Inferior parietal cortex (tissue), 1 donor: ENCODE measurements around the gene MARK2.

Source experiments
- DNase-seq: peaks from one replicate; pipeline ENCODE4 v3.0.0-alpha.2; 2016; ENCODE audit errors: extremely low spot score

Gene MARK2

DNA sequence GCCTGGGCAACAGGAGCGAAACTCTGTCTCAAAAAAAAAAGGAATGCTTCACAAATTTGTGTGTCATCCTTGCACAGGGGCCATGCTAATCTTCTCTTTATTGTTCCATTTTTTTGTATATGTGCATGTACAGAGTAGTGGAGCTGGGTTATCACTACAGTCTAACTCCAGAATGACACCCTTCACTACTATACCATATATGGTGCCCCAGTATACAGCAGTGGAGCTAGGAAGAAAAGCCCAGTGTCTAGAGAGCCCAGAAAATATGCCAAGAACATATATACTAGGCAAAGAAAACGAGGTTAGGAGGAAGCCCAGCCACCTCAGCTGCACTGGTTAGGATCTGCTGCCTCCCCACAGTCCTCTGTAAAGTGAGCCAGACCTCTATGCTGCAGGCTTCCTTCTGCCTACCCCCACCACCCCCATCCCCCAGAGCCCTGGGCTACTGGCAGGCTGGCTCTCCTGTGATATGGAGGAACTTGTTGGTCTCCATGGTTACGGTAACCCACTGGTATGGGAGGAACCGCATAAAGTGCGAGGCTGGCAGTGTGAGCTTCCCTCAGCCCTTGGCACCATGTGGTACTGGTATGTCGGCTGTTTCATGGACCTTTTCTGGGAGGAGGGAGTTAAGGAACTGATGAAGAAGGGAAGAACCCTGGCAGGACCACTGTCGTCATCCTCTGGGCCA, 43.8 kb downstream of the MARK2 start:
- no peak for DNase-seq

DNA sequence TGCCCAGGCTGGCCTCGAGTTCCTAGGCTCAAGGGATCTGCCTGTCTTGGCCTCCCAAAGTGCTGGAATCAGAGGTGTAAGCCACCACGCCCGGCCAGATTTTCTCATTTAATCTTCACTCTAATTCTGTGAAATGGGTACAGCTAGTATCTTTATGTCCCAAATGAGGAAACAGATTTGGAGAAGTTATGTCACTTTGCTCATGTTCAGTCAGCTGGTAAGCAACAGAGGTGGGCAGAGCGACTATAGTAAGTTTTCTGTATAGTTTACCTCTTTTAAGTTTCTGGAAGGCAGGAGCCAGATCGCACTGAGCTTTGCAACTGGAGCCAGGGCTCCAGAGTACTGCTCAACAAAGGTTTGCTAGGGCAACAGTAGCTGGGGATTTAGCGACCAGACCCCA, 44.9 kb downstream of the MARK2 start:
- DNase-seq, result no peak

DNA sequence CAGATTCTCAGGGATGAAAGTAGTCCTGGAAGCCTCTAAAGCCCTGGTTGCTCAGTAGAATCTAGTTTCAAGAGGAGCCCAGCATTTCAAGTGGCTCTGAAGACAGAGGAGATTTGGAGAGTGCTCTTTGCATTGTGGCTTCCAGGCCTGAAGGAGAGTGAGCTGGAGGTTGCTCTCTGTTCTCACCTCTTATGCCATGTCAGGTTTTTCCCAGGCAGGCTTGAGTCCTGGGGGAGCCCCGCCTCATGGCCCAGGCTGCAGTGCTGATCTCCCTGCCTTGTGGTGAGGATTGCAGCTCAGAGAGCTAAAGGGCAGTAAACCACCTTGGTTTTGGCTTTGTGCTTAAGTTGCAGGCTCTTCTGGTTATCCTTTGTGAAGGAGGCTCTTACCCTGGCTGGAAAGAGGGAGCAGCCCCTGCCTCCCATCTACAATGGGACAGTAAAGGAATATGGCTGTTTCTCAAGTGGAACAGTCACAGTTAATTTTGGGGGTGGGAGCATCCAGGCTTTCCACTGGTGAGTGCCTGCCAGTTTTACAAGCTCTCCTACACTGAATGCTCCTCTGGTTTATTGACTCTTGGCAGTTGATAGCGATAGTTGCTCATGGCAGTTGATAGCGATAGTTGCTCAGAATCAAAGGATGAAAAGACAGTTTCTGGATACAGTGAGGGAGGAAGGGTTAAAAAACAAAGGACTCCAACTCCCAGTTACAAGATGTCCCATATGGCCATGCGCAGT, 45.5 kb downstream of the MARK2 start:
- DNase-seq, result no peak

DNA sequence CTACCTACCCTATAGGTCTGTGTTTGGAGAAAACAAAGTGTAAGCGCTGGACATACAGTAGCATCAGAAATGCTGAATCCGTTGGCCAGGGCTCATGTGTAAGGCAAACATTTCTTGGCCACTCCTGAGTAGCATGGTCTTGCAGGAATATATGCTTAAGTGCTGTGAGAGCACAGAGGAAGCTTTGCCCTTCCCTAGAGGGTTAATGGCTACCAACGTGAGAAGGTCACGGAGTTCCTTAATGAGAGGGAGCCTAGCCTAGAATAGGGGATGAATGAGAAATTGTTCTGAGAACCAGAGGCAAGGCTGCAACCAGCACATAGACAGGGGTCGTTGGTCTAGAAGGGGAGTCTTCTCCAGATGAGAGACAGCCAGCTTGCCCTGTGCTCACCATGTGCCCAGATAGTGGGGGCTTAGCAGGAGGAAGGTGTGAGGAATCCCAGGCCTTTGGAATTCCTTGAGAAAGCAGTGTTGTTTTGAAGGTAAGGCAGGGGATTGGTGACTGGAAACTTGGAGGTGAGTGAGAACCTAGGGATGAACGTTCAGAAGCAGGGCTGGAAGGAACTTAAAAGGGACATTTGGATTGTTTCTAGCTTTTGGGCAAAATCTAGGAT, 48.6 kb downstream of the MARK2 start:
- no peak for DNase-seq

DNA sequence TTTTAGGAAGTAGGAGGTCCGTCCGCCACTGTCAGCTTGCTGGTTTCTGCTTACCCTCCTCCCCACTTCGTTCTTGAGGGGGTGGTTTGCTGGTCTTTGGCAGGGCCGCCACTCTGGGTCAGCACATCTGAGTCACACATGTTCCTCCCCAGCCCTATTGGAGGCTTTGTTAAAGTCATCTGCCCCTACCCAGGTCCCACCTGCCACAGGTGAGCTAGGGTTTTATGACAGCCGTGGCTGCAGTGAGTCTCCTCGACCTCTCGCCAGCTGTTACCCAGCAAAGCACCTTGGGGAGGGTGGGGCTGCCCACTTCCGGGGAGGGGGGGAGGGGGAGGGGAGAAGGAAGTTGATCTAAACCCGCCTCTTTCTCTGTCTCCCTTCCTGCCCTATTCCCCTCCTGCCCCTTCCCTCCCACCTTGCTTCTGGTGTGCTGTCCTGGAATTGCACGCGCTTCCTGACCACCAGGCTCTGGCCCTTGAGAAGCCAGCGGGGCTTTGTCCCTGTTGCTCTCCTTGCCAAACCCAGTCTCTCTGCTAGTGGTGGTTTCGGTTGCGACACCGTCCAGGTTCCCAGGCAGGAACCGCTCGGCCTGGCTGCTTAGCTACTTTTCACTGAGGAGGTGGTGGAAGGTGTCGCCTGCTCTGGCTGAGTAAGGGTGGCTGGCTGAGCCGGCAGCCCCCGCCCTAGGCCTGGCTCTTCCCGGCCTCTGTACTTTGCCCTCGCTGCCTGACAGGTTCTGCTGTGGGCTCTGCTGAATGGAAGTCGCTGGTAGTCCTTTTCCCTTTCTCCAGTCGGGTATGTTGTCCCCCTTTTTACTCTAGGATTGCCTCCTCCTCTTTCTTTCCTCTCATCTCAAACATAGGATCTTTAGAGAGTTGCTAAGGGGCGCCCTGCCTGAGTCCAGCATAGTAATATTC, 49.5 kb downstream of the MARK2 start:
- DNase-seq, result no peak

DNA sequence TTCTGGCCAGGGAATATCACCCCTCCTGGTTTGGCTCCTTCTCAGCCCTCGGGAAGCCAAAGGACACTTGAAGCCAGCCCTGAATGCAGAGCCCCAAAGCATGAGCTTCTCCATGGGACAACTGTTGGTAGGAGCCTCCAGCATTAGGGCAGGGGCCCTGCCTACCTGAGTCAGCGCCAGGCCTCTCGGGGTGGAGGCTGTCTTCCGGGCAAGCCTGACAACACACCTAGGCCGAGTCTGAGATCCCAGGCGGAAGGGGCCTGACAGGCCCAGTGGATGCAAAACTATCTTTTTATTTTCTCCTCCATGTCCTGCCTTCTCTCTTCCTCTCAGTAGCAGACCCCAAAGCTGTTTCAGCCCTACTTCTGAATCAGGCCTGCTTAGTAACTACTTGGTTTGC, 50.4 kb downstream of the MARK2 start:
- no peak for DNase-seq

DNA sequence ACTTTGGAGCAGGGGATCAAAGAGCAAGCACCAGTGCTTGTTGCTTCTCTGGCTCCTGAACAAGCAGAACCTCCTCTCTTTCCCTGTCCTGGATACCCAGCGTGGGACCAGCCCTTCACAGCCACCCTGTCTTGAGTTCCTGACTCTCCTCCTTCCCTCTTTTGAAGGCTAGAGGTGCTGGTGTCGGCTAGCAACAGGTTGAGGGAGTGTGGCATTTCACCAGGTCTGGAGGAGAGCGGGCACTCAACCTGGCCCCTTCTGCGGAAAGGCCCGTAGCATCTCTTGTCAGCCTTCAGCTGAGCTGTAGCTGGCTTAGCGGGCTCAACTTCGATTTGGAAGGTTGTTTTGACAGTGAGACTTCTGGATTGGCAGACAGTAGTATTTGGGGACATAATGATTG, 51.5 kb downstream of the MARK2 start:
- no peak for DNase-seq

DNA sequence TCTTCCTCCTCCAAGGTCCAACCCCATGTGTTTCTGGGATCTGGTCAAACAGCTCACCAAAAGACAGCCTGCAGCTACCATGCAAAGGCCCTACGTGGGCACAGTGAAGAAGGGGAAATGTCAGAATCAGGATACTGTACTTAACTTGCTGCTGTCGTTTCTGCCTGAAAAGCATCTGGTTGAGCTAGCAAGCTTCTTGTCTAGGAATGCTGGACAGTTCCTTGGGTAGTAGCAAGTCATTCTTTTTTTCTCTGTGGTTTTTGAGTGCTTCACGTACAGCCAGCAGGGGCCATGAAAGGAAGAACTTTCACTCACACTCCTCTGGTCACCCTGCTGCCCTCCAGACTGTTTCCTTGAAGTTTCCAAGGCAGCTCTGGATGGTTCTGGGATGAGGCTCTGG, 53.3 kb downstream of the MARK2 start:
- DNase-seq, result no peak

DNA sequence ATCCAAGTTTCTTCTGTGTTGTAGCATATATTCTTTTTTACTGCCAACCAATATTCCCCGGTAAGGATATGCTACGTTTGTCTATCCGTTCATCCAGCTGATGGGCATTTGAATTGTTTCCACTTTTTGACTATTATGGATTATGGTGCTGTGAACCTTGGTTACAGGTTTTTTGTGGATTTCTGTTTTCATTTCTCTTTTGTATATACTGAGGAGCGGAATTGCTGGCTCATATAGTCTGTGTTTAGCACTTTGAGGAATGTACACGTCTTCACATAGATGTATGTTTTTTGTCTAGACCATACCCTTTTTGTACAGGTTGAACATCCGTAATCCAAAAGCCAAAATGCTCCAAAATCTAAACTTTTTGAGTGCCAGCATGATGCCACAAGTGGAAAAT, 54.4 kb downstream of the MARK2 start:
- DNase-seq, result no peak

DNA sequence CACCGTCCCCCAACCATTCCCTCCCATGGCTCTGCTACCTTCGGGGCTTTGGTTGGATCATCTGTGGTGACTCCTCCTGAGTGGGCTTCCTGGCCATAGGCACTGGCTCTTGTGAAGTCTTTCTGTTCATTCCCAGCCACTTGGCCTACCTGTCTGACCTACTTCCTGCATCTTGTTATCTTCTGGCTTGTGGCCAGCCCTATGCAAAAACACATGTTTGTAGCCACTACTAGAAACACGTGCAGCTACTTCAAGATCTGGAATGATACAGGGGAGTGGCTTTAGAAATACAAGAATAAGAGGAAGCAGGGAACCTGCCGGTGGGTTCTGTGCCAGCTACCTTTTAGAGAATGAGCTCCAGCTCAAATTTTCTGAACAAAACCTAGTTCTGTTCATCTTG, 57.2 kb downstream of the MARK2 start:
- DNase-seq, result no peak

DNA sequence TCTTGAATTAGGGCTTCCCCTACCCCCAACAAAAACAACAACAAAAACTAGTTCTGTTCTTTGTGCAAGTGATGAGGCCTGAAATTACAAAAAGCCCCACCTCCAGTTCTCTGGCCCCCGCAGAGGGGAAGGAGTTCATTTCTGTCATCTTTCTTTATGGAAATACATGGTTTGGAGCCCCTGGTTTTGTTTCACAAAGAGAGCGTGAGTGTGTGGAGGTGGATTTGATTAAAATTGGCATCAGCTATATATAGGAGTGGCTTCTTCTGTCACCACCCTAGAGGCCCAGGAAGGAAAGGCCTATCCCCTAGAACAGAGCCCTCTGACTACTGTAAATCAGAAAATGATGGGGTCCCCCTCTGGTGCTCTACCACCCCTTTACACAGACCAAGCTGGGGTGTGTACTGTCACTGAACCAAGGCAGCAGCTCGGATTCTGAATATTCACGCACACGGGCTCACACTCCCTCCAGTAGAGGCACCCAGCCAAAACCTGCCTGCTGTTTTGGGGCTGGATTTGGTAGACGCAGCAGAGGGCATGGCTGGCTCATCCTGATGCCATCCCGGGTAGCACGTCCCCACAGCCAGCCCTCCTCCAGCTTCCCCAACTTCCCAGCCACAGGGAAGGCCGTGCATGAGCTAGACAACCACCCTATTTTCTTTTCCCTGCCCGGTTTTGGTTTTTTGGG, 58.7 kb downstream of the MARK2 start:
- DNase-seq, result no peak

DNA sequence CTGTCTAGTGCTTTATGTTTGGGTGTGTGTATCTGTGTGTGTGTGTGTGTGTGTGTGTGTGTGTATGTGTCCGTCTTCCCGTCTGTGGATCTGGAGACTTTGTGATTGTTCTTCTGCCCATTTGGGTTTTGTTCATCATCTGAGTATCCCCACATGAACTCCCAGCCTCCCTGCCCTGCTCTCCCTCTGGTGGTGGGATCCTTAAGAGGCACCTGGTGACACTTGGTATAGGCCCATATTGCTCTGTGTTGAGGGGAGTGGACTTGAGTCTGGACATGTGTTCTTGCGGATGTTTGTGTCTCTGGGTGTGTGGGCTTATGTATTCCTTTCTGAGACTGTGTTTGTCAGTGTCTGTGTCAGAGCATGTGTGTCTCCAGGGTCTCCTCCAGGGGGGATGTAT, 62.8 kb downstream of the MARK2 start:
- DNase-seq, result no peak

DNA sequence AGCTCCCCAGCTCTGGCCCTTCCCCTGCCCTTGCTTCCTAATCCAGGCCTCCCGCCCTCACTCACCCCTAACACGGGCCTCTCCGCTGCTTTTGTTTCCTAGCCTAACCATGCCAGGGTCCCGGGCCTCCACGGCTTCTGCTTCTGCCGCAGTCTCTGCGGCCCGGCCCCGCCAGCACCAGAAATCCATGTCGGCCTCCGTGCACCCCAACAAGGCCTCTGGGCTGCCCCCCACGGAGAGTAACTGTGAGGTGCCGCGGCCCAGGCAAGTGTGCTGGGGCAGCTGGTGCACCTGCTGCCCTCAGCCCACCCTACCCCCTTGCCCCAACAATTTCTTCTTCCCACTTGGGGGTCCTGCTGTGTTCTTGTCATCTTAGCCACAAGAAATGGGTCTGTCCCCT, 65.0 kb downstream of the MARK2 start:
- no peak for DNase-seq

DNA sequence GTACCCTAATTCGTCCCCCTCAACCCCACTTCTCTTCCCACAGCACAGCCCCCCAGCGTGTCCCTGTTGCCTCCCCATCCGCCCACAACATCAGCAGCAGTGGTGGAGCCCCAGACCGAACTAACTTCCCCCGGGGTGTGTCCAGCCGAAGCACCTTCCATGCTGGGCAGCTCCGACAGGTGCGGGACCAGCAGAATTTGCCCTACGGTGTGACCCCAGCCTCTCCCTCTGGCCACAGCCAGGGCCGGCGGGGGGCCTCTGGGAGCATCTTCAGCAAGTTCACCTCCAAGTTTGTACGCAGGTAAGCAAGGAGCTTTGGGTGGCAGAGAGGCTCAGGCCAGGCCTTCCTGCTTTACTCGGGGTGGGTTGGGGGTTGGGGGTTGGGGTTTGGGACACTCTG, 65.8 kb downstream of the MARK2 start:
- no peak for DNase-seq

DNA sequence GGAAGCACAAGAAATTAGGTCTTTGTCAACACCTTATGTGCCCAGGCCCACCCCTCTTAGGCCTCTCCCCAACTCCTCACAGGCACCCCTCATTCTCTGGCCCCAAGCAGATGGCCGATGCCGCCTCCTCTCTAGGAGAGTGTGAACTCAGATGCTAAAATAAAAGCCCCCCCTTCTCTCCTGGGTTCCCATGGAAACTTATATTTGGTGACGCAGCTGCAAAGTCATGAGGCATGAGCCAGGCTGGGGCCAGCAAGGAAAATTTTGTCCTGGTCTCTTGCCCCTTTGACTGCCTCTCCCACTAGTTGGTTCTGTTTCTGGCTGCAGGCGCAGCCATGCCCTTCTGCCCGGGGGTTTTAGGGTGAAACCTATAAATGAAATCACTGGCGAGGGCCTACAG, 66.3 kb downstream of the MARK2 start:
- DNase-seq, result peak; percentile 68

DNA sequence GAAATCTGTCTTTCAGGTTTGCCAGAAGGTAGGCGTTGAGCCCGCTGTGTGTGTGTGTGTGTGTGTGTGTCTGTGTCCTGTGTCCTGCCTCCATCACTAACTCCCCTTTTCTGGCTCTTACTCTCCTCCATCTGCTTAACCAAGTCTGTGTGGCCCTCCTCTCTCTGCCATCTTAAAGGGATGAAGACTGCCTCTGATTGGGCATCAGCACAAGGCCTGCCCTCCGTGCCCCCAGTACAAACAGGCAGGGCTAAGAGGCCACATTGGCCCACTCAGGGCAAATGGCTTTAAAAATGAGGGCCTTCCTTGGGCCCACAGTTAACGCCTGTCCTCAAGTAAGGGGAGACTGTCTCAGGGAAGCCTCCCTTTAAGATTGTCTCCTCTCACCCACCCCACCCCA, 67.2 kb downstream of the MARK2 start:
- DNase-seq, result no peak

DNA sequence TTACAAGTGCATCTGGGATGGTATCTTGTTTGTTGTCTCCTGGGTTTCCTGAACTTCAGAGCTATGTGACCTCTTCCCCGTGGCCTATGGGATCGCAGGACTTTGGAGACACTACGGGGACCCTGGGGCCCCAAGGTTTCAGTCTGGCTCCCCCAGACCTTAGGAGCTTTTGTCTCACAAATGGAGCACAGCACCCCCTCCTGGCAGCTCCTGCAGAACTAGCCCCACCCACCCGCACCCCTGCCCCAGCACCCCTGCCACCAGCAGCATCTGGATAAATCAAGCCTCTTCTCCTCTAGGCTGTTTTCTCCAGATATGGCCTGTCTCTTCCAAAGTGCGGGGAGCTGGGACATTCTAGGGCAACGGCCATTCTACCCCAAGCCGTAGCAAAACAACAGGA, 67.7 kb downstream of the MARK2 start:
- no peak for DNase-seq

DNA sequence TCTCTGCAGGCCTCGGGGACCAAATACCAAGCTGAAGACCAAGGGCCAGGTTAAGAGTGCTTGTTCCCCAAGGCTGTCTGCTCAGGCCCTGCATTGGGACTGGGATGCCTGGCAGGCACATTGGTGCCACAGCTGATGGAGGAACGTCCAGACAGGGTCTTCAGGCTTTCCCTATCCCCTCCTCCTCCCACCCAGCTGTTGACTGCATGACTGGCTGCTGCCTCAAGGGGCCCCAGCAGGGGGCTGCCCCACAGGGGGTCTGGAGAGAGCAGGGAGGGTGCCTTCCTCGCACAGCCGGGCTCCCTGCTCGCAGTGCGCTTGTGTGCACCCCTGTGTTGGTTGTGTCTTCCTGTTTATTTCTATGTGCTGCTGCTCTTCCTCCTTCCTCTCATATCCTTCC, 68.2 kb downstream of the MARK2 start:
- DNase-seq, result no peak

DNA sequence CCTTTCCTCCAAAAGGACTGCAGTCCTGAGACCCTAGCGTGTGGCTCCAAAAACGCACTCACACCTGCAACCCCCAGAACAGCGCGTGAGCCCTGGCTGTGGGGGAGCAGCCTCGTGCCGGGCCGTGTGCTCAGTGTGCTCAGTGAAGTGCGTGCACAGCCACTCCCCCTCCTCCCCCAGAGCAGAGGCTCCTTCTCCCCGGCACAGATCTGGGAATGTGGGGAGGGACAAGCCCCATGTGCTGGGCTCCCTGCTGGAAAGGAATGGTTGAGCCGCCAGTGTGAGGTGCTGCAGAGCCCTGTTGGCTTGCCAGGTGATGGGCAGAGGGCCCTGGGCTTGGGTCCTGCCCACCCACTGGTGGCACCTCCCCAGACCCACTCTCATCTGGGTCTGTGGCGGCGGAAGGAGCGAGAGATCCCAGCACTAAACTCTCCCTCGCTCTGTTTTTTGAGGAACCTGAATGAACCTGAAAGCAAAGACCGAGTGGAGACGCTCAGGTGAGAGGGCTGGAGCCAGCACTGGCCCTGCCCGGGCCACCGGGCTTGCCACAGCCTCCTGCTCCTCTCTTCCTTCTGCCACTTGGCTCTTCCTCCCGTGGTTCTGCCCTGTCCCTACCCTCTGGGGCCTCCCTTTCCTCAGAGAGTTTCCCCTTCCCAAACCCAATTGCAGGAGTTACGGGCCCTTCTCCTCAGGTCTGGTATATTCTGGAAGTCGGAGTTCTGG, 69.1 kb downstream of the MARK2 start:
- DNase-seq, result no peak

DNA sequence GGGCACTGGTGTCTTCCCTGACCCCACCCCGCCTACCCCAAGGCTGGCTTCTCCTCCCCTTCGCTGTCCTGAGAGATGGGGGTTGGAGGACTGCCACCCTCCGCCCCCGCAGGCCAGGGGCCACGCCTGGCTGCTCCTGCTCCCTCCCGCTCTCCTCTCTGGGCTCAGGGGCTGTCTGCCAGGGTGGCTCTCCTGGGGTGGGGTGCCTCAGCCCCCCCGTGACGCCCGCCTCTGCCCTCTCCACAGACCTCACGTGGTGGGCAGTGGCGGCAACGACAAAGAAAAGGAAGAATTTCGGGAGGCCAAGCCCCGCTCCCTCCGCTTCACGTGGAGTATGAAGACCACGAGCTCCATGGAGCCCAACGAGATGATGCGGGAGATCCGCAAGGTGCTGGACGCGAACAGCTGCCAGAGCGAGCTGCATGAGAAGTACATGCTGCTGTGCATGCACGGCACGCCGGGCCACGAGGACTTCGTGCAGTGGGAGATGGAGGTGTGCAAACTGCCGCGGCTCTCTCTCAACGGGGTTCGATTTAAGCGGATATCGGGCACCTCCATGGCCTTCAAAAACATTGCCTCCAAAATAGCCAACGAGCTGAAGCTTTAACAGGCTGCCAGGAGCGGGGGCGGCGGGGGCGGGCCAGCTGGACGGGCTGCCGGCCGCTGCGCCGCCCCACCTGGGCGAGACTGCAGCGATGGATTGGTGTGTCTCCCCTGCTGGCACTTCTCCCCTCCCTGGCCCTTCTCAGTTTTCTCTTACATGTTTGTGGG, 69.9 kb downstream of the MARK2 start:
- no peak for DNase-seq
